T-helper 9 cell (primary cell): ENCODE data around the gene TEAD4.
"Not testable (repeated sequence)": the region's sequence is repeated elsewhere in the genome, so short reads cannot be mapped to it uniquely, and the experiment has no call there.

Experiments
- DNase-seq: peaks from one replicate; pipeline ENCODE4 v3.0.0-alpha.2; 2020

The TEAD4 gene

GRCh38 chr12:3054374-3054773 lies 95.2 kb downstream of the TEAD4 start:
- no peak for DNase-seq

DNA sequence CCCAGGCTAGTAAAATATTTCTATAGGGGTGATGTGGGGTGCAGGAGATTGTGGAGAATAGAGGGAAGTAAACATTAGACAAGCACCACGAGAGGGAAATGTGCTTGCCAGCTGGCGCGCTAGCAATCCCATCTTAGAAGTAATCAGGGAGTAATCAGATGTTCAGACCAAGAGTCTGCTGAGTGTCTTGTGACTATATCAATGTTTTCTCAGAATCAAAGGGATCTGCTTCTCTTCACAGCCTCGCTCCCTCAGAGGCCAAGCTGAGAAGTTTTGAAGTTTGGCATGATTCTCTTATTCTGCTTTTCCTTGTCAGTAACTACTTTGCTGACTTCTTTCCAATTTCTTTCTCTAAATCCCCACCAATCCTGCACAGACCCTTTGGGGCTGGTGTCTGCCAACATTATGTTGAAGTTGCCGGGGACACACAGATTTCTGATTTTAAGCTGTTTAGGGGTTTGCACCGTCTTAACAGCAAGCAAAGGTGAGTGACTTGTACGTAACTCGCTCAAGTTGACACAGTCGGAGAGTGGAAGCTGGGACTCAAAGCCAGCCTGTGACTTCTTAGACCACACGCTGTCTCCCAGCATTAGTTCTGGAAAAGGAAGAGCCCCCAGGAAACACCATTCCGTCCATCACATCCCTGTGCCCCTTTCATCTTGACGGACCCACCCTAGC lies 96.0 kb downstream of the TEAD4 start:
- DNase-seq: no peak

DNA sequence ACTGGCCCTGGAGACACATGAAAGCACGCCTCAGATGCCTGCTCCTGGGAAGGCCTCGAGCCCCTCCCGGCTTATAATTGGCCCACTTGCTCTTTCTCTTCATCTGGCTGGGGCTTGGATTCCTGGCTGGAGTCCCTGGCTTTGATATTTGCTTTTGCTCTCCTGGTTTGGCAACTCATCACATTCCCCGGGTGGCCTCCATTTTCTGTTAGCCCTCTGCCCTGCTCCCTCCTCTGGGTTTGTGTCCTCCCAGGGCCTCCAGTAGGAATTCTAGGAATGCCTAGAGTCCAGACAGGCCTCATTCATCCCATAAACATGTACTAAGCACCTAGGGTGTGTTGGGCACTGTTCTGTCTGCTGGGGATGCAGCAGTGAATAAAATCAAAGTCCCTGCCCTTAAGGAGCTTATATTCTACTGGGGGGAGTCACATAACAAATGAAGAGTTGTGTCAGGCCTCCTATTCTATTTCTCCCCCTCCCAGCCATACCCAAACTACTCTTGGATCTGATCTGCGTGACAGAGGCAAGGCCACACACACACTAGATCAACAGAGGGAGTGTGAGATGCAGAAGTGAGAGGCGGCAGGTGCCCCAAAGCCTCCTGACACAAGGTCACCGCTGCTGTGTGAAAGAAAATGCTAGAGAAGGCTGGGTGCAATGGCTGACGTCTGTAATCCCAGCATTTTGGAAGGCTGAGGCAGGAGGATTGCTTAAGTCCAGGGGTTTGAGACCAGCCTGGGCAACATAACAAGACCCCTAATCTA lies 96.7 kb downstream of the TEAD4 start:
- no peak for DNase-seq

GRCh38 chr12:3061059-3061458 lies 101.9 kb downstream of the TEAD4 start:
- DNase-seq: no peak

DNA sequence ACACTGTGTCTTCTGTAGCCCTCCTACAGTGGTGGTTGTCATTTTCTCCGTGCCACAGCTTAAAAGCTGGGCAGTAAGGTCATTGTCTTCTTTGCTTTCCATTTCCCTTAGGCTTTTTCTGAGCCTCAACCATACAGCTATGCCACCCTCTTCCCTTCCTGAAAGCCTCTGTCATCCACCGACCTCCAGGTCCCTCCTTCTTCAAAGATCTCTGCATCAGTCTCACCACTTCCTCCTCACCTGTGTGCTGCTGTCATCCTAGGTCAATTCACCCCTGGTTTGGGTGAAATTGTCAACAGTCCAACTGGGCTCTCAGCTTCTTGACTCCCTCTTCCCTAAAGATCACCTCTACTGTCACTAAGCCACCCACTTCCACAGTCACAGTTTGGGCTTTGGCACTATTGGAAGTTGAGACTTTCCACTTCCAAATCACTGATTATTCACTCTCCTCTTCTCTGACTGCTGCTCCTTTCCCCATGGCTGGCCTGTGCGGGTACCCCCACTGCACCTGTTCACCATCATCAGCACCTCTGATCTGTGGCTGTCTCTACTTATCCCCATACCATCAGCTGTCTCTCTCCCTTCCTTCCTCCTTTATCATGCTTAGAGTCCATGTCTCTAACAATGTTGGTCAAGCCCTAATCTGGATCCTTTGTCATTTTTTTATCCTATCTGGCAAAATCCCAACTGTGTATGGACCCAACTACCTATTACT lies 102.5 kb downstream of the TEAD4 start:
- DNase-seq: no peak

GRCh38 chr12:3065300-3065699 lies 106.1 kb downstream of the TEAD4 start:
- no peak for DNase-seq

DNA sequence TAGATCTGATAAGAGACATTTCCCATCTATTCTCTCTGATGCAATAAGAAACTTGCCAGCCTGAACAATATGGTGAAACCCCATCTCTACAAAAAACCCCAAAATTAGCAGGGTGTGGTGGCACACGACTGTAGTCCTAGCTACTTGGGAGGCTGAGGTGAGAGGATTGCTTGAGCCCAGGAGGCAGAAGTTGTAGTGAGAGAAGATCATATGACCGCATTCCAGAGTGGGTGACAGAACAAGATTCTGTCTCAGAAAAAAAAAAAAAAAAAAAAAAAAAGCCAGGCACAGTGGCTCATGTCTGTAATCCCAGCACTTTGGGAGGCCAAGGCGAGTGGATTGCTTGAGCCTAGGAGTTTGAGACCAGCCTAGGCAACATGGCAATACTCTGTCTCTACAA lies 106.6 kb downstream of the TEAD4 start:
- DNase-seq: not testable (repeated sequence)

- DNase-seq: no peak
Observed at GRCh38 chr12:3069714-3070113, 110.5 kb downstream of the TEAD4 start.

DNA sequence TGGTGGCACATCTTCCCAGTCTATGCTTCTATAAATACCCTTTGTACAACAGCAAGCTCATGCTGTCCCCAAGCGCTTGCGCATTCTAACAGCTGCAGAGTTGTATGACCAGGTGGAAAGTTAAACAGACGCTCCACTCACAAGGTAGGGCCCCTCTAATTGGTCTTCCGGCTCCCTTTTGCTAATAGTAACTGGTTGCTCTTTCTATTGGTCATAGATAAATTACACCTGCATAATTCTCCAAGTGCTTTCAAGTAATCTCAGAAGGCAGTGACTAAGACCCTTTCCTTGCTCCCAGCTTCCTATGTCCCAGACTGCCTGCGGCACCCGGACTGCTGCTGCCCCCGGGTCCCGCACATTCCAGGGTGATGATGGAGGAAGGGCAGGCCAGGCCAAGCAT lies 111.9 kb downstream of the TEAD4 start:
- DNase-seq: no peak

- DNase-seq: no peak
Observed at GRCh38 chr12:3071710-3072109, 112.5 kb downstream of the TEAD4 start.

DNA sequence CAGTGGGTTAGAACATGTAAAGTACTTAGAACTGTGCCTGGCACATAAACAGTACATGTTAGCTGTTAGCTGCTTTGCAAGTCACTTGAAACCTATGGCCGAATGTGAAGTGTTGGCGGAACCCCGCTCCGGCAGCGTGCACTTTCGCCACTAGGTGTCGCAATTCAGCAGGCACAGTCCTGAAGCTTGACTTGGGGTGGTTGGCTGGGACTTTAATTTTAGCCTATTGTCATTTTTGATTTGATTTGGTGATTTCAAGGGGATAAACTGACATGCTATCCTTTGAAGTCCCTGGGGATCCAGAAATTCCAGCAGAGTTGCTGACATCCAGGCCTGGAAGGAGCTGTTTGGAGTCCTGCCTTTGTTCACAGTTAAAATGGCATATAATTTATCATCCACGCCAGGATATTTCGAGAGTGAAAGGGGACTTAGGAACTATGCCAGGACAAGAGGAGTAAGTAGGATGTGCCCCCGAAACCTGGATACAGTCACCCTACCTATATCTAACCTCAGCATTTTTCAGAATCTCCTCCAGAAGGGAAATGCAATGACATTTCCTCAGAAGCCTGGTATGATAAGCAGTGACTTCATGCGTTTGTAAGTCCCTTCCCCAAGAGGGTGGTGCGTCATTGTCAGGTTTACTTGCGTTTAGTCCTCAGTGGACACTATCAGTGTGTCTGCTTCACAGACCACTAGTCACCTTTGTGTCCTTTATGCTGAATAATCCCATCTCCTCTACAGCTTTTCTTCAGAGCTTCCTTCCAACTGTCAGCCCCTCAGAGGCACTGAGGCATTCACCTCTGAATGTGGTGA lies 114.4 kb downstream of the TEAD4 start:
- peak; percentile 80 for DNase-seq

DNA sequence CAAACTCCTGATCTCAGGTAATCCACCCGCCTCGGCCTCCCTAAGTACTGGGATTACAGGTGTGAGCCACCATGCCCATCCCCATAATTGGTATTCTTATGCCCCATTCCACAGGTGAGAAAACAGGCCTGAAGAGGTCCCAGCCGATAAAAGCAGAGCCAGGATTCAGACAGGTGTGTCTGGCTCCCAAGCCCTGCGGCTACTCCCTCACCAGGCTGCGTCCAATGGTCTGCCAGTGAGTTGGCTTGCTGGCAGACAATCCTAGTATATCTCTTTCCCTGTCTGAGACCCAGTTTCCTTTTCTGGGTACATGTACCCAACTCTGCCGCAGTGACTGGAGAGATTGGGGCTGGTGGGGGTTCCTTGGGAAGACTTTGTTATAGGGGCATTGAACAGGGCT lies 116.1 kb downstream of the TEAD4 start:
- DNase-seq: no peak

- peak; percentile 65 for DNase-seq
Observed at GRCh38 chr12:3076730-3077571, 117.8 kb downstream of the TEAD4 start, which contains the start of gene TSPAN9. Gene TSPAN9 (plus strand): TSS chr12:3077379. CDS start chr12:3201194, 123,815 bp downstream.

- DNase-seq: peak; percentile 6
Observed at GRCh38 chr12:3077572-3078081, 118.4 kb downstream of the TEAD4 start.

- DNase-seq: no peak
Observed at GRCh38 chr12:3078086-3078820, 119.1 kb downstream of the TEAD4 start.

DNA sequence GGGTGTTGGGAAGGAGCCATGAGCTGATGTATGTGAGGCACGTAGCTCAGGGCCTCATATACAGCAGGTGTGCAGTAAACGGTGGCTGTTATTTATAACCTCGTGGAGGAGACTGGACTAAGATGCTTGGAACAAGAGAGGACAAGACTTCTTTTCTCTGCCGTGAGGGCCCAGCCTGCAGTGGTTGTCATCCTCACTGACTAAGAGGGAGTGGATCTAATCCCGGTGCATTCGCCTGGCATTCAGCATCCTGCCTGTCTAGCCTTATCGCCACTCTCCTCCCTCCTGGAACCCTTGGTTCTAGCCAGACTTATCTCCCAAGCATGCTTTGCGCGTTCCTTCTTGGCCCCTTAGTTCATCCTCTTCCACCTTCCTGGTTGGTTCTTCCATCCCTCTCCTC lies 121.9 kb downstream of the TEAD4 start:
- no peak for DNase-seq

- DNase-seq: no peak
Observed at GRCh38 chr12:3081886-3082285, 122.7 kb downstream of the TEAD4 start.

GRCh38 chr12:3083241-3083920 lies 124.2 kb downstream of the TEAD4 start:
- no peak for DNase-seq

- no peak for DNase-seq
Observed at GRCh38 chr12:3083921-3084347, 124.7 kb downstream of the TEAD4 start.

GRCh38 chr12:3084742-3085141 lies 125.5 kb downstream of the TEAD4 start:
- DNase-seq: no peak
